ENCODE measurements around the gene CLK2. TPM values are rescaled to one million over a fixed set of nuclear protein-coding genes. Genes with fewer than 3 reads are reported as not detected.
"Not testable (repeated sequence)": the region's sequence is repeated elsewhere in the genome, so short reads cannot be mapped to it uniquely, and the experiment has no call there.

The CLK2 gene
- total RNA-seq, 2 experiments from 2014 or later = 81.4 to 86.6 TPM

GRCh38 chr1:155242805-155243358 lies 30.4 kb downstream of the CLK2 start:
- no peak for ATAC-seq
- peaks cover 11% of the 10 kb centered on the region for H3K36me3 Mint-ChIP-seq (ENCODE audit: low read depth)
- peaks cover 2% of the 10 kb centered on the region for H3K27me3 Mint-ChIP-seq
- peak overlapping the region; percentile 90 for H3K27ac Mint-ChIP-seq
- no peak for DNase-seq
- no peaks in the 10 kb centered on the region for H3K9me3 Mint-ChIP-seq (ENCODE audit: low read depth)
- ChIA-PET CTCF (interaction anchor here (1.0 to 3.1 kb wide), 3 partner anchors 8 to 36 kb away, joined by 3 to 26 read pairs (median 3); partner anchors contain the start of gene THBS3), POLR2A (interaction anchor here (0.6 to 1.9 kb wide), 2 partner anchors 34 kb away, joined by 3 to 5 read pairs; no protein-coding TSS in a partner anchor)
- peak overlapping the region; percentile 80 for H3K4me3 Mint-ChIP-seq
- intact Hi-C loops (cut with DNase I, micrococcal nuclease) = no loop called here
- H3K4me1 Mint-ChIP-seq = peaks cover 44% of the 10 kb centered on the region

- Mint-ChIP-seq H3K4me3 (peak overlapping the region; percentile 78), H3K27me3 (peaks cover 2% of the 10 kb centered on the region), H3K4me1 (peaks cover 44% of the 10 kb centered on the region), H3K9me3 (ENCODE audit: low read depth) (no peaks in the 10 kb centered on the region), H3K27ac (peak overlapping the region; percentile 68), H3K36me3 (ENCODE audit: low read depth) (peaks cover 14% of the 10 kb centered on the region)
- CTCF ChIA-PET = interaction anchor here (0.6 to 3.1 kb wide), 6 partner anchors 9 to 80 kb away, joined by 3 to 26 read pairs (median 4); partner anchors contain the start of genes KRTCAP2 and RUSC1
- POLR2A ChIA-PET = interaction anchor here (0.6 to 0.7 kb wide), 2 partner anchors 260 to 1259 kb away, joined by 5 to 9 read pairs; no protein-coding TSS in a partner anchor
- intact Hi-C loops (cut with DNase I, micrococcal nuclease) = loop anchor here in 1 of 2 experiments (1.0 kb wide), 5 partner anchors 15 to 48 kb away; partner anchors contain the start of gene SCAMP3
- DNase-seq (no peak), ATAC-seq (no peak)
Observed at GRCh38 chr1:155241841-155242264, 31.5 kb downstream of the CLK2 start.

- POLR2A ChIA-PET = interaction anchor here (0.6 to 1.6 kb wide), 2 partner anchors 14 to 259 kb away, joined by 3 to 5 read pairs; partner anchors contain the start of gene ENTREP3
- Mint-ChIP-seq H3K4me1 (peaks cover 44% of the 10 kb centered on the region), H3K9me3 (ENCODE audit: low read depth) (no peaks in the 10 kb centered on the region), H3K27ac (peak overlapping the region; percentile 79), H3K4me3 (peak overlapping the region; percentile 78), H3K36me3 (ENCODE audit: low read depth) (peaks cover 17% of the 10 kb centered on the region), H3K27me3 (peaks cover 2% of the 10 kb centered on the region)
- CTCF ChIA-PET = interaction anchor here (0.6 to 3.1 kb wide), 7 partner anchors 10 to 150 kb away, joined by 3 to 26 read pairs (median 4); partner anchors contain the start of gene KRTCAP2
- intact Hi-C loops (cut with DNase I, micrococcal nuclease) = loop anchor here in 1 of 2 experiments (1.0 kb wide), 5 partner anchors 14 to 47 kb away; partner anchors contain the start of gene SCAMP3
- DNase-seq = peak; percentile 79
- ATAC-seq = peak; percentile 28
Observed at GRCh38 chr1:155241069-155241679, 32.1 kb downstream of the CLK2 start.

- DNase-seq (no peak), ATAC-seq (no peak)
- H3K27me3 Mint-ChIP-seq = no peaks in the 10 kb centered on the region
- H3K4me3 Mint-ChIP-seq = no peak overlapping the region
- no peaks in the 10 kb centered on the region for H3K9me3 Mint-ChIP-seq (ENCODE audit: low read depth)
- H3K27ac Mint-ChIP-seq = no peak overlapping the region
- POLR2A ChIA-PET = interaction anchor here (0.6 to 0.7 kb wide), 2 partner anchors 7 to 939 kb away, joined by 3 read pairs; no protein-coding TSS in a partner anchor
- peaks cover 10% of the 10 kb centered on the region for H3K36me3 Mint-ChIP-seq (ENCODE audit: low read depth)
- intact Hi-C loops (cut with DNase I, micrococcal nuclease) = no loop called here
- CTCF ChIA-PET = interaction anchor here (0.8 kb wide), 1 partner anchor 61 kb away, joined by 5 read pairs; no protein-coding TSS in a partner anchor
- H3K4me1 Mint-ChIP-seq = peaks cover 21% of the 10 kb centered on the region
Observed at GRCh38 chr1:155236451-155236850, 36.9 kb downstream of the CLK2 start.

GRCh38 chr1:155235375-155235774 lies 37.9 kb downstream of the CLK2 start:
- H3K27ac Mint-ChIP-seq; H3K4me3 Mint-ChIP-seq; CTCF ChIA-PET; ATAC-seq; POLR2A ChIA-PET; intact Hi-C loops (cut with DNase I, micrococcal nuclease); H3K27me3 Mint-ChIP-seq; DNase-seq; H3K9me3 Mint-ChIP-seq (ENCODE audit: low read depth): not testable (repeated sequence)
- H3K4me1 Mint-ChIP-seq = peaks cover 11% of the 10 kb centered on the region
- peaks cover 10% of the 10 kb centered on the region for H3K36me3 Mint-ChIP-seq (ENCODE audit: low read depth)

- H3K4me3 Mint-ChIP-seq; DNase-seq; CTCF ChIA-PET; POLR2A ChIA-PET; ATAC-seq; H3K27ac Mint-ChIP-seq; intact Hi-C loops (cut with DNase I, micrococcal nuclease); H3K9me3 Mint-ChIP-seq (ENCODE audit: low read depth); H3K27me3 Mint-ChIP-seq: not testable (repeated sequence)
- Mint-ChIP-seq H3K36me3 (ENCODE audit: low read depth) (peaks cover 10% of the 10 kb centered on the region), H3K4me1 (peaks cover 11% of the 10 kb centered on the region)
Observed at GRCh38 chr1:155233502-155233901, 39.8 kb downstream of the CLK2 start.

- intact Hi-C loops (cut with DNase I, micrococcal nuclease); DNase-seq; H3K27ac Mint-ChIP-seq; ATAC-seq; H3K9me3 Mint-ChIP-seq (ENCODE audit: low read depth); H3K27me3 Mint-ChIP-seq; POLR2A ChIA-PET; H3K4me3 Mint-ChIP-seq; CTCF ChIA-PET: not testable (repeated sequence)
- Mint-ChIP-seq H3K4me1 (peaks cover 18% of the 10 kb centered on the region), H3K36me3 (ENCODE audit: low read depth) (peaks cover 10% of the 10 kb centered on the region)
Observed at GRCh38 chr1:155232001-155232978, 41.0 kb downstream of the CLK2 start.

- H3K27ac Mint-ChIP-seq; DNase-seq; POLR2A ChIA-PET; CTCF ChIA-PET; H3K27me3 Mint-ChIP-seq; ATAC-seq; intact Hi-C loops (cut with DNase I, micrococcal nuclease); H3K36me3 Mint-ChIP-seq (ENCODE audit: low read depth); H3K9me3 Mint-ChIP-seq (ENCODE audit: low read depth); H3K4me3 Mint-ChIP-seq: not testable (repeated sequence)
- H3K4me1 Mint-ChIP-seq = peaks cover 23% of the 10 kb centered on the region
Observed at GRCh38 chr1:155231302-155231701, 42.0 kb downstream of the CLK2 start.

GRCh38 chr1:155228096-155228427 lies 45.2 kb downstream of the CLK2 start:
- intact Hi-C loops (cut with DNase I, micrococcal nuclease) = no loop called here
- ATAC-seq = no peak
- no peaks in the 10 kb centered on the region for H3K9me3 Mint-ChIP-seq (ENCODE audit: low read depth)
- DNase-seq = no peak
- H3K27ac Mint-ChIP-seq = peak overlapping the region; percentile 97
- H3K27me3 Mint-ChIP-seq = no peaks in the 10 kb centered on the region
- POLR2A ChIA-PET = interaction anchor here (0.7 kb wide), 1 partner anchor 764 kb away, joined by 3 read pairs; no protein-coding TSS in a partner anchor
- H3K36me3 Mint-ChIP-seq (ENCODE audit: low read depth) = peaks cover 8% of the 10 kb centered on the region
- H3K4me3 Mint-ChIP-seq = peak overlapping the region; percentile 96
- H3K4me1 Mint-ChIP-seq = peaks cover 27% of the 10 kb centered on the region
- CTCF ChIA-PET = interaction anchor here (0.6 to 1.9 kb wide), 7 partner anchors 20 to 706 kb away, joined by 3 to 12 read pairs (median 4); partner anchors contain the start of genes KHDC4, KRTCAP2 and MTX1

GRCh38 chr1:155227261-155228095 lies 45.8 kb downstream of the CLK2 start:
- ATAC-seq (peak; percentile 98), DNase-seq (peak; percentile 99)
- POLR2A ChIA-PET = interaction anchor here (0.7 to 1.3 kb wide), 3 partner anchors 18 to 764 kb away, joined by 3 to 4 read pairs (median 4); no protein-coding TSS in a partner anchor
- Mint-ChIP-seq H3K27ac (peak overlapping the region; percentile 97), H3K27me3 (no peaks in the 10 kb centered on the region), H3K4me1 (peaks cover 27% of the 10 kb centered on the region), H3K9me3 (ENCODE audit: low read depth) (no peaks in the 10 kb centered on the region), H3K36me3 (ENCODE audit: low read depth) (peaks cover 8% of the 10 kb centered on the region), H3K4me3 (peak overlapping the region; percentile 96)
- CTCF ChIA-PET = interaction anchor here (0.6 to 1.9 kb wide), 18 partner anchors 14 to 707 kb away, joined by 3 to 12 read pairs (median 4); partner anchors contain the start of genes FDPS, KHDC4, KRTCAP2 and MTX1
- intact Hi-C loops (cut with DNase I, micrococcal nuclease) = loop anchor here (1.0 kb wide), 10 partner anchors 14 to 335 kb away; partner anchors contain the start of genes ADAM15 (in 1 of the 2), ASH1L (in 1 of the 2), FDPS (in 1 of the 2) and HCN3 (in 1 of the 2)

Measured in activated CD4-positive, alpha-beta T cell treated with anti-CD3 and anti-CD28 coated beads for 36 hours (primary cell).